PFSK-1 (cell line): ENCODE results near the gene CHRNG.

Experiments
- FOXP2 ChIP-seq: optimal IDR thresholded peaks from 2 replicates; pipeline ENCODE3; 2011; ENCODE audit warnings: borderline replicate concordance, control low read depth, inconsistent platforms; ENCODE audit not compliant: insufficient read depth; ENCODE audit errors: extremely low read length, extremely low read depth
- POLR2AphosphoS5 ChIP-seq: IDR thresholded peaks from 2 replicates; pipeline ENCODE4 v1.6.1; 2012; ENCODE audit warnings: low read depth, mild to moderate bottlenecking, control low read depth, low read length, moderate library complexity
- REST ChIP-seq, 2 experiments: IDR thresholded peaks; 2 replicates each; pipeline versions ENCODE4 v1.6.1 to v1.8.0; 2011 to 2012; ENCODE audit warnings: low read depth in 2 of 2, low read length in 2 of 2, control low read depth in 1 of 2, inconsistent platforms in 1 of 2, mild to moderate bottlenecking in 1 of 2, moderate library complexity in 1 of 2; ENCODE audit not compliant: insufficient read depth in 1 of 2
- SIN3A ChIP-seq: IDR thresholded peaks from 2 replicates; pipeline ENCODE4 v1.6.1; 2012; ENCODE audit warnings: mild to moderate bottlenecking, low read length, moderate library complexity, borderline replicate concordance; ENCODE audit not compliant: insufficient read depth
- TAF1 ChIP-seq: IDR thresholded peaks from 2 replicates; pipeline ENCODE4 v1.6.1; 2012; ENCODE audit warnings: low read length, control low read depth, borderline replicate concordance; ENCODE audit not compliant: insufficient read depth

DNA sequence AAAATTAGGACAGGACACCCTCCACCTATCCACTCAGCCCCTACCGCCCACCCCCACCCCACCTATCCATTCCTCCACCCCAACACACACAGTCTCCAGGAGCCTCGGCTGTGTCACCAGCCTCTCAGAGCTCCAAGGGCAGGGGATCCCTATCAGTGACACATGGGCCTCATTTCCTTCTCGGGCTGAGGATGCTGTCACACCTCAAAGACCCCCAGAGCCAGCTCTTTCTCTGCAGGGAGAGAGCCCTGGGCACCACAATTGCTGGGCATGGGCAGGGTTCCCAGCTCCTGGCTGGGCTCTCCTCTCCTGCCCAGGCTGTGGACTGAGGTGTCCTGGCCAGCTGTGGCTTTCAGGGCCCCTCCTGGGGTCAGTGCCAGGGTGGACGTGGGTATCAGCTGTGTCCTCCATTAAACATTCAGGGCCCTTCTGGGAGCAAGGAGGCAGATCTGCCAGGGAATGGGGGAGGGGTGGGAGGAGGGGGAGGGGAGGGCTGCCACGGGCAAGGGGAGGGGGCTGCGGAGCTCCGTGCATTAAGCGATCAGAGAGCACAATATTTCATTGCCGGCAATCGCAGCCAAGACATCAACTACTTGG is 37.6 kb upstream of the CHRNG start:
- no peak for TF ChIP-seq POLR2AphosphoS5
- no peak for TF ChIP-seq REST (IDR thresholded peaks at IDR 0.05; ENCODE audit: insufficient read depth in 1 of 2, low read depth in 2 of 2, low read length in 2 of 2)
- no peak for TF ChIP-seq SIN3A
- no peak for TF ChIP-seq TAF1
- TF ChIP-seq FOXP2, result no peak
